GM19463 (cell line): Measurements from ENCODE around the gene RAD51B.

ENCODE experiments used
- ATAC-seq: cut with Tn5 transposase; IDR thresholded peaks from one replicate; pipeline ENCODE4 v1.9.1; 2021; ENCODE audit warnings: mild to moderate bottlenecking, moderate library complexity; ENCODE audit not compliant: unreplicated experiment

Gene RAD51B

GRCh38 chr14:68574461-68574860 lies 754.9 kb downstream of the RAD51B start:
- no peak for ATAC-seq

- no peak for ATAC-seq
Measured at GRCh38 chr14:68574906-68575305, 755.3 kb downstream of the RAD51B start.

- ATAC-seq: no peak
Measured at GRCh38 chr14:68575426-68575825, 755.8 kb downstream of the RAD51B start.

- ATAC-seq: no peak
Measured at GRCh38 chr14:68576031-68576430, 756.5 kb downstream of the RAD51B start.

GRCh38 chr14:68576496-68577244 lies 757.1 kb downstream of the RAD51B start:
- no peak for ATAC-seq

- ATAC-seq: no peak
Measured at GRCh38 chr14:68577802-68578541, 758.4 kb downstream of the RAD51B start.

GRCh38 chr14:68578597-68578996 lies 759.0 kb downstream of the RAD51B start:
- ATAC-seq: no peak

GRCh38 chr14:68580096-68580645 lies 760.6 kb downstream of the RAD51B start:
- ATAC-seq: no peak

GRCh38 chr14:68580671-68581070 lies 761.1 kb downstream of the RAD51B start:
- ATAC-seq: no peak

- ATAC-seq: no peak
Measured at GRCh38 chr14:68583548-68584280, 764.1 kb downstream of the RAD51B start.

GRCh38 chr14:68584786-68585185 lies 765.2 kb downstream of the RAD51B start:
- no peak for ATAC-seq

- ATAC-seq: no peak
Measured at GRCh38 chr14:68585690-68586089, 766.1 kb downstream of the RAD51B start.

GRCh38 chr14:68586896-68587751 lies 767.5 kb downstream of the RAD51B start:
- ATAC-seq: no peak

GRCh38 chr14:68587931-68588330 lies 768.4 kb downstream of the RAD51B start:
- ATAC-seq: no peak

GRCh38 chr14:68589447-68590200 lies 770.0 kb downstream of the RAD51B start:
- ATAC-seq: no peak

- ATAC-seq: no peak
Measured at GRCh38 chr14:68590201-68590522, 770.6 kb downstream of the RAD51B start.

- no peak for ATAC-seq
Measured at GRCh38 chr14:68591786-68592185, 772.2 kb downstream of the RAD51B start.

- no peak for ATAC-seq
Measured at GRCh38 chr14:68592948-68593556, 773.5 kb downstream of the RAD51B start.

- ATAC-seq: no peak
Measured at GRCh38 chr14:68593806-68594536, 774.4 kb downstream of the RAD51B start.
